Adipose tissue (tissue), 3 donors: Measurements from ENCODE around the gene GOLIM4. TPM values are rescaled to one million over a fixed set of nuclear protein-coding genes. Genes with fewer than 3 reads are reported as not detected.
"Not testable (repeated sequence)": the region's sequence is repeated elsewhere in the genome, so short reads cannot be mapped to it uniquely, and the experiment has no call there.

ENCODE experiments used
- H3K27ac ChIP-seq: one replicate; pipeline ENCODE4 v1.5.1; 2013; ENCODE audit warnings: low read depth, low read length
- WGBS, 3 donors: extraction: QIAGEN DNeasy Blood & Tissue Kit; methylation state at CpG; one replicate each; pipeline ENCODE4 v1.1.7; 2013; 5-methylcytosine and 5-hydroxymethylcytosine counted together
- polyA plus RNA-seq, 3 donors: library from polyadenylated mRNA; stranded (reverse); fragments of 200-250 nt; gene quantifications; one replicate each; pipeline ENCODE4 v1.2.3, GENCODE V29; 2013
- donor health status: healthy with polysubstance abuse.
- donor health status: Bipolar disorder and iron deficiency.
- donor health status: healthy.

The GOLIM4 gene
- polyA plus RNA-seq, 3 donors = 6.4 to 21.9 (median 13.1) TPM

GRCh38 chr3:168081856-168082255, 13.9 kb downstream of the GOLIM4 start:
- no peak overlapping the region for H3K27ac ChIP-seq
- 82 to 88% (median 87%) methylated on average over 3 of the region's 3 CpGs for WGBS, 3 donors

DNA sequence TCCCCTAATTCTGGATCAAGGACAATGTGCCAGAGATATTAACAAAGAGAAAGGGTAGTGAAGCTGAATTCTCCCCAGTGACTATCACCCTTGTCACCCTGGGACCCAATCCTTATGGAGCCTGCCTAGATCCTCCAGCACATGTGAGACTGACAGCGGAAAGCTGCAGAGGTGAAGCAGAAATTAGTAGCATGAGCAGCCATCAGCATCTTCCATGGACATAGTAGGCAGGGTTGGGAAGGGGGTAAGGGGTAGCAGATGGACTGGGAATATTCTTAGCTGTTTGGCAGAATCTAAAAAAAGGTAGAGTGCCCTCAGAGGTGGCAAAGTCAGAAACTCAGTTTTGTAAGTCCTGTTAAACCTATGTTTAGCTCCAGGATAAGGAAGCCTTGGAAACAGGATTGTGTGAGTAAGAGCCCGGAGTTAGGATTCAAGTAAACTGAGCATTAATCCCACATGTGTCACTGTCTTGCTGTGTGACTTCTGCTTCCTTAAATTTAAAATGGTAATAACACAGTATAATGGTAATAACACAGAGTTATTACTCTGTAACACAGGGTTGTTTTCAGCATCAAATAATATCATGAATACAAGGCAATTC, 14.5 kb downstream of the GOLIM4 start:
- no peak overlapping the region for H3K27ac ChIP-seq
- WGBS, 3 donors = 80 to 84% (median 81%) methylated on average over 2 of the region's 2 CpGs

- 83 to 86% (median 83%) methylated on average over 5 of the region's 5 CpGs for WGBS, 3 donors
Measured at GRCh38 chr3:168080499-168081170, 15.1 kb downstream of the GOLIM4 start.

DNA sequence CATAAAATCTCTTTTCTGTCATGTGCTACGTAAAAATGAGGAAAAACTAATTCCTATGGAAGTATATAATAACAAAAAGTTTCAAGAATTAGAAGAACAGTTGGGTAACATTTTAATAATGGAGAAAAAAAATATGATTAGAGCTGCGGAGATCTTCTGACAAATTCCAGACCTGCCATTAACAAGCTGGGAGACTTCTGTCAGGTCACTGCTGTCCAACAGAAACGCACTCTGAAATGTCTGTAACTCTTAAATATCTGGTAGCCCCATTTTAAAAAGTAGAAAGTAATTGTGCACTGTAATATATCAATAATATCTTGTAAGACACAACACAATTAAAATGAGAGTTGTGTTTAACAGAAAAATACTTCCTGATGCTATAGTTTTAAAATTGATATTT, 15.7 kb downstream of the GOLIM4 start:
- 83 to 91% (median 83%) methylated on average over 3 of the region's 3 CpGs for WGBS, 3 donors

More at GRCh38 chr3:168080499-168081170, 15.1 kb downstream of the GOLIM4 start:
- H3K27ac ChIP-seq = no peak overlapping the region

GRCh38 chr3:168077091-168077490, 18.6 kb downstream of the GOLIM4 start:
- H3K27ac ChIP-seq = no peak overlapping the region
- WGBS, 3 donors = 90 to 92% (median 90%) methylated on average over 2 of the region's 2 CpGs

More for the DNA sequence above, 15.7 kb downstream of the GOLIM4 start:
- no peak overlapping the region for H3K27ac ChIP-seq

- no peak overlapping the region for H3K27ac ChIP-seq
- 67 to 92% (median 68%) methylated on average over 4 of the region's 4 CpGs for WGBS, 3 donors
Measured at GRCh38 chr3:168073842-168074605, 21.7 kb downstream of the GOLIM4 start.

DNA sequence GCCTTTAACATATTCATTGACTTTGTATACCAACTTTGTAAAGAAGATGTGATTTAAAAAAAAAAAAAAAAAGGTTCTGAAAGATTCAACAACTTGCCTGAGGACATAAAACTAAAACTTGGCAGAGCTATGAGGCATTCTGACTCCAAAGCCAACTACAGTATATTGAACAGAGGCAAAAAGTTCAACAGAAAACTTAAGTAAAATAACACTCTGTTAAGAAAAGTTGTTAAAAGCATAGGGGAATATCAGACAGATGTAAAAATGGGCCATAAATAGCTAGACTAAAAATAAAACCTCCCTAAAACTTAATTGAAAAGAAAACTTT, 23.4 kb downstream of the GOLIM4 start:
- no peak overlapping the region for H3K27ac ChIP-seq

- H3K27ac ChIP-seq = no peak overlapping the region
- 76 to 82% (median 81%) methylated on average over 8 of the region's 8 CpGs for WGBS, 3 donors
Measured at GRCh38 chr3:168071591-168072322, 24.0 kb downstream of the GOLIM4 start.

DNA sequence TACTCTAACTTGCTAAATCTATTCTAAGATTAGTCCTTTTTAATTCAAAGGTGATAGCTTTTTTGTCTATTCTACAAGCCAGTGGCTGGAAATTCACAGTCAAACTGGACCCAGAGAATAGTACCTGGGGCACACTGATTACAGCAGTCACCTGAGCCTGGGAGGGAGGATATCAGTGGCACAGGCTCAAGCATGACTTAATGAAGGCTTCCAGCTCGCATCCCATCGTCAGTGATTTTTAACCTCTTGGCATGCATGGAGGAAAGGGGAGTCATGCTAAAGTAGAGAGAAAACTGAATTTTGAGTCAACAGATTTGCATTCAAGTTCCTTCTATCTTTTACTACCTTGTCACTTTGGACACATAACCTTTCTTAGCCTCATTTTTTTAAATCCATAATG, 24.8 kb downstream of the GOLIM4 start:
- H3K27ac ChIP-seq = no peak overlapping the region
- 59 to 69% (median 60%) methylated on average over 2 of the region's 2 CpGs for WGBS, 3 donors

DNA sequence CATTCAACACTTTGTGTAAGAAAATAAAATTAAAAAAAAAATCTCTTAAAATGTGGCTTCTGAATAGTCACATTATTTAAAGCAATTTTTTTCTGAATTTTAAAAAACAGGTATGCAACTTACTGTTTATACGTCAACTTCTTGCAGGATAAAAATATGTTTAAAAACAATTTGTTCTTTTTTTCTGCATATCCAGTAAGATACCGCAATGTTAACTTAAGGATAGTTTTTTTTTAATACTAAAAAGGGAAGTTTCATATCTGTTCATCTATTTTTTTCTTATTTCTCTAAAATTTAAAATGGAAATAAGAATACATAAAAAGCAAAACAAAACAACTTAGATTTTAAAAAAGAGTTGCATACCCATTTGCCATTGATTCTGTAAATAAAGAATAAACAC, 27.4 kb downstream of the GOLIM4 start:
- WGBS, 3 donors = 65 to 93% (median 73%) methylated on average over 2 of the region's 2 CpGs

DNA sequence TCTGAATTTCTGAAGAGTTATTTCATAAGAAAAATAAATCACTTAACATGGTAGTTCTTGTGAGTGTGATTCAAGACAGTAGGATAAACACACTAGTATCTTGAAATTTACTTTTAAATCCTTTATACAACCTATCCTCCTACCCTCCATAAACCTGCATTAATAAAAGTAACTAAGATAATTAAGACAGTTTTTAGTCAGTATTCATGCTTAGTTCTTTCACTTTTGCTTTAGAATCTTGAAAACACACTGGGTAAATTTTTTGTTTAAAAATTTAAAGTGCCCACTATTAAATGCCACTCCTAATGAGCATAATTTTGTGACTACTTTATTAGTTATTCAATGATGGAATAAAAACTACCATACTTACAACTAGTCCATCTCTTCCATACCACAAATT, 28.8 kb downstream of the GOLIM4 start:
- H3K27ac ChIP-seq = no peak overlapping the region

More for the DNA sequence above, 27.4 kb downstream of the GOLIM4 start:
- no peak overlapping the region for H3K27ac ChIP-seq

- H3K27ac ChIP-seq = no peak overlapping the region
Measured at GRCh38 chr3:168065569-168065968, 30.2 kb downstream of the GOLIM4 start.

- H3K27ac ChIP-seq = no peak overlapping the region
Measured at GRCh38 chr3:168063122-168063521, 32.6 kb downstream of the GOLIM4 start.

GRCh38 chr3:168062679-168063078, 33.0 kb downstream of the GOLIM4 start:
- 63 to 84% (median 84%) methylated on average over 6 of the region's 6 CpGs for WGBS, 3 donors
- no peak overlapping the region for H3K27ac ChIP-seq

- H3K27ac ChIP-seq = no peak overlapping the region
- WGBS, 3 donors = 43 to 85% (median 83%) methylated on average over 5 of the region's 5 CpGs
Measured at GRCh38 chr3:168061332-168061996, 34.3 kb downstream of the GOLIM4 start.

DNA sequence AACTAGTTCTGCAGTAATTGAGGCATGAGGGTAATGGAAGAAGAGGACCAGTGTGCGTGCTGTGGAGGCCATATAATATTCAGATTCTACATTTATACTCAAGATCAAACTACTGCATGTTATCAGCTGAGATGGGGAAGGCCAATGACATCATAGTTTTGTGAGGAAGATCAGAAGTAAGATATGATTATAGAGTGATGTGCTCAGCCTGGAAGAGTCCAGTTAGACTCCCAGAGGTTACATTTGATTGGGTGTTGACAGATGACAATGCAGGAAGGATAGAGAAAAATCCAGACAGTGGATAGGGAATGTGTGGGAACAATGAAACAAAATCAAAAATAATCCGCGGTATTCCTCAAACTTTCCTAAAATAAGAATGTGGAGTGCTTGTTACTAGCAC, 35.4 kb downstream of the GOLIM4 start:
- 87 to 96% (median 94%) methylated on average over 3 of the region's 3 CpGs for WGBS, 3 donors
- H3K27ac ChIP-seq = no peak overlapping the region

DNA sequence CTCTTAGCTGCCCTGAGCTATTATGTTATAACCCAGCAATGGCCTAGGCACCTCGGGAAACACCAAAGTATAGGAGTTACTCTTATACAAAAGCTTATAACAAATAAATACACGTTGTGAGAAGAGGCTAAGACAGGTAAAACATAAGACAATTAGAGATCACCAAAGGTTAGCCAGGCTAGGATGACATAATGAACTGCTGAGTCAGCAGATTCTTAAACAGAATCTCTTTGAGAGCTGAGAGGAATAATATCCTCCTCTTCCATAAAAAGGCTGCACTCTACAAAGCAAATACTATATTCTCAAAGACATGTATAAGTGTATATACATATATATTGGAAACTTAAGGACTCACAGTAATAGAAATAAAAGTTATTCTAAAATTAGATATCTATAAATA, 37.2 kb downstream of the GOLIM4 start:
- 73 to 86% (median 82%) methylated on average over 2 of the region's 2 CpGs for WGBS, 3 donors
- no peak overlapping the region for H3K27ac ChIP-seq

DNA sequence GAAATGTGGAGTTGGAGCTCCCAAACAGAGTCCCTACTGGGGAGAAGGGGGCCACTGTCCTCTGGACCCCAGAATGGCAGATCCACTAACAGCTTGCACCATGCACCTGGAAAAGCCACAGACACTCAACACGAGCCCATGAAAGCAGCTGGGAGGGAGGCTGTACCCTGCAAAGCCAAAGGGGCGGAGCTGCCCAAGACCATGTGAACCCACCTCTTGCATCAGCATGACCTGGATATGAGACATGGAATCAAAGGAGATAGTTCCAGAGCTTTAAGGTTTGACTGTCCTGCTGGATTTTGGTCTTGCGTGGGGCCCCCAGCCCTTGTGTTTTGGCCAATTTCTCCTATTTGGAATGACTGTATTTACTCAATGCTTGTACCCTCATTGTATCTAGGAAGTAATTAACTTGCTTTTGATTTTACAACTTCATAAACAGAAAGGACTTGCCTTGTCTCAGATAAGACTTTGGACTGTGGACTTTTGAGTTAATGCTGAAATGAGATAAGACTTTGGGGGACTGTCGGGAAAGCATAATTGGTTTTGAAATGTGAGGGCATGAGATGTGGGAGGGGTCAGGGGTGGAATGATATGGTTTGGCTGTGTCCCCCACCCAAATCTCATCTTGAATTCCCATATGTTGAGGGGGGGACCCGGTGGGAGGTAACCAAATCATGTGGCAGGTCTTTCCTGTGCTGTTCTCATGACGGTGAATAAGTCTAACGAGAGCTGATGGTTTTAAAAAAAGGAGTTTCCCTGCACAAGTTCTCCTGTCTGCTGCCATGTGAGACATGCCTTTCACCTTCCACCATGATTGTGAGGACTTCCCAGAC, 39.1 kb downstream of the GOLIM4 start:
- not testable (repeated sequence) for H3K27ac ChIP-seq
- WGBS, 3 donors = 85 to 96% (median 90%) methylated on average over 7 of the region's 7 CpGs
